C4-2B (cell line): Measurements from ENCODE around the gene UBE3A.

ENCODE experiments used
- H3K27ac ChIP-seq: fragments of 450-650 bp; 2 replicates; pipeline ENCODE4 v1.5.1; 2017
- ZFX ChIP-seq: fragments of 450-650 bp; IDR thresholded peaks from 2 replicates; pipeline ENCODE4 v1.6.1; 2017
- TF ChIP-seq, protein P1 (sequence below): fragments of 450-650 bp; conservative IDR thresholded peaks from 2 replicates; pipeline ENCODE4 v1.5.1; 2017; ENCODE audit warnings: mild to moderate bottlenecking

The UBE3A gene

DNA sequence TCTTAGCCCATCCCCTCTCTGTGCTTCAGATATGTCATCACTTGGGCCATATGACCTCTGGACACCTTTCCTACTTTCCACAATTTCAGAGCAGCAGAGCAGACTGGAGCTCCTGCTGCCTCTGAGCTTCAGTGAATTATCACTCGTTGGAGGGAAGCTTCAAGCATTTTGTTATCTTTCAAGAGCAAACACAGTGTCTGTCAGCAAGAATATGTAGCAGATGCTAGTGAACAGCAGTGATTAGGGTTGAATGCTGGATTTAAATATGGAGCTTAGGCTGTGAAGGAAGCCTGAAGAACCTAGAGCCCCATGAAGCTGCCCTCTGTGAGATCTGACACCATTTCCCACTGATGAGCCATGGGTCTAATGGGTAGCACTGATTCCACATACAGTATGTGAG is 115.4 kb downstream of the UBE3A start:
- H3K27ac ChIP-seq, result no peak overlapping the region; the same call in 1 of the 2 replicates
- TF ChIP-seq ZFX, result no peak
- TF ChIP-seq, protein P1, sequence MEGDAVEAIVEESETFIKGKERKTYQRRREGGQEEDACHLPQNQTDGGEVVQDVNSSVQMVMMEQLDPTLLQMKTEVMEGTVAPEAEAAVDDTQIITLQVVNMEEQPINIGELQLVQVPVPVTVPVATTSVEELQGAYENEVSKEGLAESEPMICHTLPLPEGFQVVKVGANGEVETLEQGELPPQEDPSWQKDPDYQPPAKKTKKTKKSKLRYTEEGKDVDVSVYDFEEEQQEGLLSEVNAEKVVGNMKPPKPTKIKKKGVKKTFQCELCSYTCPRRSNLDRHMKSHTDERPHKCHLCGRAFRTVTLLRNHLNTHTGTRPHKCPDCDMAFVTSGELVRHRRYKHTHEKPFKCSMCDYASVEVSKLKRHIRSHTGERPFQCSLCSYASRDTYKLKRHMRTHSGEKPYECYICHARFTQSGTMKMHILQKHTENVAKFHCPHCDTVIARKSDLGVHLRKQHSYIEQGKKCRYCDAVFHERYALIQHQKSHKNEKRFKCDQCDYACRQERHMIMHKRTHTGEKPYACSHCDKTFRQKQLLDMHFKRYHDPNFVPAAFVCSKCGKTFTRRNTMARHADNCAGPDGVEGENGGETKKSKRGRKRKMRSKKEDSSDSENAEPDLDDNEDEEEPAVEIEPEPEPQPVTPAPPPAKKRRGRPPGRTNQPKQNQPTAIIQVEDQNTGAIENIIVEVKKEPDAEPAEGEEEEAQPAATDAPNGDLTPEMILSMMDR, result no peak

DNA sequence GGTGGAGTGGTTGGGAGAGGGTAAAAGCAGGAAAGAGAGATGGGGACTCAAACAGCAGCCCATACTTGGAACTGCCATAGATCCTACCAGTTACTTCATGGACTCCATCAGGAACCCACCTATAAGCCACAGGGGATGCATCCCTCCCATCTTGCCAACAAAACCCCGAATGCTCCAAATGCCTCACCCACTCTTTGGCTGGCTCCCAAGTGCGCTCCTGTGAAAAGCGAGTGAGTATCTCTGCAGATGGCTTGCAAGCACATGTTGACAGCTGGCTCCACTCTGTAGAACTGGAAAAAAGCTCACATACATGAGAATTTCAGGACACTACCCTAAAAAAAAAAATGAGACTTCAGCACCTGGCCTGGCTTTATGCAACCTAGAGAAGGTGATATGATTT is 151.0 kb downstream of the UBE3A start:
- TF ChIP-seq ZFX, result no peak
- TF ChIP-seq, protein P1, result no peak
- no peak overlapping the region for H3K27ac ChIP-seq
